GM18498 (cell line): ENCODE data around the gene SLC25A10.

Experiments
- ATAC-seq: cut with Tn5 transposase; IDR thresholded peaks from one replicate; pipeline ENCODE4 v1.9.1; 2021; ENCODE audit warnings: mild to moderate bottlenecking, moderate library complexity; ENCODE audit not compliant: unreplicated experiment

Gene SLC25A10

GRCh38 chr17:81741594-81742452, 29.7 kb downstream of the SLC25A10 start:
- ATAC-seq = no peak
